ENCODE data around the gene TRAF2. TPM values are rescaled to one million over a fixed set of nuclear protein-coding genes. Genes with fewer than 3 reads are reported as not detected.

TRAF2 gene

DNA sequence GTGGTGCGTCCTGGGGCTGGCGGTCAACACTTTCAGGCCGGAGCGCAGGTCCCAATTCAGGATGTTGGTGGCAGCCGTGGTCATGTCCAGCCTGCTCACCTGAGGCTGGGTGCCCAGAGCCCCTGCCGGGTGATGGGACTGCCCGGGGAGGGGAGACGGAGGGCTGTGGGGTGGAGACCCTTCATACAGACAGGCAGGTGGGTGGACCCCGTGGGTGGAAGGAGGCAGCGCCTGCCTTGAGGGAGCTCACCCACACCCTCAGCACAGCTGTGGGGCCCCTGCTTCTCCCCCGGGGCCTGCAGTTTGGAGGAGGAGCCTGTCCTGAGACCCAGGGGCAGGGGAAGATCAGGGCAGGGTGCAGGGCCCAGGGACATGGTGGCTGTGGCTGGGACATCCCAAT is 84.0 kb downstream of the TRAF2 start:
- no peak overlapping the region for H3K4me2 ChIP-seq (ENCODE audit: low read length)
- H3K4me1 ChIP-seq (ENCODE audit: control insufficient read depth, insufficient read depth, low read length), result peaks cover 6% of the 10 kb centered on the region
- no peaks in the 10 kb centered on the region for H3K9me3 ChIP-seq (replicated peaks; ENCODE audit: low read length)
- no peak overlapping the region for H3K4me3 ChIP-seq (ENCODE audit: low read length)
- no peak overlapping the region for H3K9ac ChIP-seq (ENCODE audit: low read depth, low read length)
- H3K36me3 ChIP-seq (ENCODE audit: insufficient read depth, low read length), result no peaks in the 10 kb centered on the region
- peaks cover 8% of the 10 kb centered on the region for H3K27me3 ChIP-seq (ENCODE audit: control insufficient read depth, insufficient read depth, low read length)

GRCh38 chr9:136971746-136972145 is 85.4 kb downstream of the TRAF2 start:
- Histone ChIP-seq H3K36me3 (ENCODE audit: insufficient read depth, low read length) (no peaks in the 10 kb centered on the region), H3K4me2 (ENCODE audit: low read length) (no peak overlapping the region), H3K27me3 (ENCODE audit: control insufficient read depth, insufficient read depth, low read length) (no peaks in the 10 kb centered on the region), H3K9ac (ENCODE audit: low read depth, low read length) (no peak overlapping the region), H3K9me3 (replicated peaks; ENCODE audit: low read length) (no peaks in the 10 kb centered on the region), H3K4me3 (ENCODE audit: low read length) (no peak overlapping the region), H3K4me1 (ENCODE audit: control insufficient read depth, insufficient read depth, low read length) (peaks cover 16% of the 10 kb centered on the region)

GRCh38 chr9:136972335-136972734 is 86.0 kb downstream of the TRAF2 start:
- no peaks in the 10 kb centered on the region for H3K9me3 ChIP-seq (replicated peaks; ENCODE audit: low read length)
- H3K4me1 ChIP-seq (ENCODE audit: control insufficient read depth, insufficient read depth, low read length), result peaks cover 22% of the 10 kb centered on the region
- H3K36me3 ChIP-seq (ENCODE audit: insufficient read depth, low read length), result no peaks in the 10 kb centered on the region
- no peak overlapping the region for H3K4me2 ChIP-seq (ENCODE audit: low read length)
- no peak overlapping the region for H3K9ac ChIP-seq (ENCODE audit: low read depth, low read length)
- no peaks in the 10 kb centered on the region for H3K27me3 ChIP-seq (ENCODE audit: control insufficient read depth, insufficient read depth, low read length)
- H3K4me3 ChIP-seq (ENCODE audit: low read length), result no peak overlapping the region

DNA sequence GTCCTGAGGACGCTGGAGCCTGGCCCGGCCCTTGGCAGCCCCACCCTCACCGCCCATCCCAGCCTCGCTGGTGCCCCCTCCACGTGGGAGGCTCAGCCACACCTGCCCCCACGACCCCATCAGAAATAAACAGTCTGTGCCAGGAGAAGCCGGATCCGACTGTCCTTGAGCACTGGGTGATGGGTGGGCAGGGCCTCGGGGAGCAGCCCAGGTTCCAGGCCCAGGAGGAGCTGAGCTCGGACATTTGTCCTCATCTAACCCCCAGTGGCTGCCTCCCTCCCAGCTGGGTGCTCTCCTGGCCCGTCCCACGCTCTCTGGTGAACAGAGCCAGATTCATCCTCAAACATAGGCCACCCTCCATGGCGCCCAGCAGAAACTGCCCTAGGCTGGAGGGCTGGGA is 86.4 kb downstream of the TRAF2 start:
- no peak overlapping the region for H3K4me2 ChIP-seq (ENCODE audit: low read length)
- no peak overlapping the region for H3K9ac ChIP-seq (ENCODE audit: low read depth, low read length)
- no peaks in the 10 kb centered on the region for H3K27me3 ChIP-seq (ENCODE audit: control insufficient read depth, insufficient read depth, low read length)
- no peak overlapping the region for H3K4me3 ChIP-seq (ENCODE audit: low read length)
- H3K9me3 ChIP-seq (replicated peaks; ENCODE audit: low read length), result no peaks in the 10 kb centered on the region
- no peaks in the 10 kb centered on the region for H3K36me3 ChIP-seq (ENCODE audit: insufficient read depth, low read length)
- peaks cover 26% of the 10 kb centered on the region for H3K4me1 ChIP-seq (ENCODE audit: control insufficient read depth, insufficient read depth, low read length)

- no peak overlapping the region for H3K9ac ChIP-seq (ENCODE audit: low read depth, low read length)
- no peaks in the 10 kb centered on the region for H3K36me3 ChIP-seq (ENCODE audit: insufficient read depth, low read length)
- H3K4me2 ChIP-seq (ENCODE audit: low read length), result no peak overlapping the region
- H3K27me3 ChIP-seq (ENCODE audit: control insufficient read depth, insufficient read depth, low read length), result no peaks in the 10 kb centered on the region
- H3K9me3 ChIP-seq (replicated peaks; ENCODE audit: low read length), result no peaks in the 10 kb centered on the region
- peaks cover 31% of the 10 kb centered on the region for H3K4me1 ChIP-seq (ENCODE audit: control insufficient read depth, insufficient read depth, low read length)
- no peak overlapping the region for H3K4me3 ChIP-seq (ENCODE audit: low read length)
These were observed 87.6 kb downstream of the TRAF2 start for GRCh38 chr9:136973618-136974617.

GRCh38 chr9:136974817-136975535 is 88.7 kb downstream of the TRAF2 start:
- Histone ChIP-seq H3K4me2 (ENCODE audit: low read length) (no peak overlapping the region), H3K4me3 (ENCODE audit: low read length) (no peak overlapping the region), H3K4me1 (ENCODE audit: control insufficient read depth, insufficient read depth, low read length) (peaks cover 31% of the 10 kb centered on the region), H3K9ac (ENCODE audit: low read depth, low read length) (no peak overlapping the region), H3K36me3 (ENCODE audit: insufficient read depth, low read length) (no peaks in the 10 kb centered on the region), H3K27me3 (ENCODE audit: control insufficient read depth, insufficient read depth, low read length) (no peaks in the 10 kb centered on the region), H3K9me3 (replicated peaks; ENCODE audit: low read length) (no peaks in the 10 kb centered on the region)

DNA sequence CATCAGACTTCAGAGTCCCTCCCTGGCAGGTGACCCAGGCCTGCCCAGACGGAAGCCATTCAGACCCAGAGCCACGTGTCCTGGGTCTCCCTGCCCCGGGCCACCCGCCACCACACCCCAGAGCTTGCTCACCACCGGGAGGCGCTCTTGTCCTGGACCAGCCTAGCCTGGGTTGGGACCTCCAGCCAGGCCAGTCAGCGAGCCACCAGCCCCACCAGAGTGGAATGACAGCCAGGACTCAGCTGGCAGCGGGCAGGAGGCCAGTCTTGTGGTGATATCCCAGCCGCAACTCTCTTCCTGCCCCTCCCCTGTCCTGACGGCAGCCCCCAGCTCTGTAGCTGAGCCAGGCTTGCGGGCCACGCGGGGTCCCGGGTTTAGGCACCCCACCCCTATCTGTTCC is 89.3 kb downstream of the TRAF2 start:
- peaks cover 31% of the 10 kb centered on the region for H3K4me1 ChIP-seq (ENCODE audit: control insufficient read depth, insufficient read depth, low read length)
- no peaks in the 10 kb centered on the region for H3K36me3 ChIP-seq (ENCODE audit: insufficient read depth, low read length)
- no peak overlapping the region for H3K4me3 ChIP-seq (ENCODE audit: low read length)
- no peak overlapping the region for H3K4me2 ChIP-seq (ENCODE audit: low read length)
- no peak overlapping the region for H3K9ac ChIP-seq (ENCODE audit: low read depth, low read length)
- H3K27me3 ChIP-seq (ENCODE audit: control insufficient read depth, insufficient read depth, low read length), result no peaks in the 10 kb centered on the region
- no peaks in the 10 kb centered on the region for H3K9me3 ChIP-seq (replicated peaks; ENCODE audit: low read length)

Small RNA genes within 50 kb of the gene (small RNA-seq; reads per million reads assigned to genes)
- not detected for gene MIR4479
